ENCODE data around the gene KIF16B. TPM values are rescaled to one million over a fixed set of nuclear protein-coding genes. Genes with fewer than 3 reads are reported as not detected.

KIF16B gene
- polyA plus RNA-seq, 1 experiment: 10.2 TPM

- no peak for TF ChIP-seq CTCF (IDR thresholded peaks at IDR 0.05; ENCODE audit: low read depth, low read length)
- POLR2A ChIA-PET: no interaction called here
- DNase-seq (ENCODE audit: low read depth, low spot score): no peak
- Histone ChIP-seq H3K27me3 (ENCODE audit: control insufficient read depth, insufficient read depth, low read length) (no peaks in the 10 kb centered on the region), H3K27ac (ENCODE audit: low read depth, low read length) (no peak overlapping the region), H3K4me3 (ENCODE audit: low read depth, low read length) (no peak overlapping the region), H3K9me3 (ENCODE audit: control insufficient read depth, insufficient read depth, low read length) (peaks cover 6% of the 10 kb centered on the region; the same call in 1 of the 2 replicates)
- CTCF ChIA-PET: no interaction called here
Measured at GRCh38 chr20:16551607-16552006, 21.6 kb downstream of the KIF16B start.

- ChIA-PET POLR2A (no interaction called here), CTCF (no interaction called here)
Measured at GRCh38 chr20:16548068-16548672, 25.1 kb downstream of the KIF16B start.

GRCh38 chr20:16544949-16545348 lies 28.3 kb downstream of the KIF16B start:
- no peak for TF ChIP-seq CTCF (IDR thresholded peaks at IDR 0.05; ENCODE audit: low read depth, low read length)
- H3K4me3 ChIP-seq (ENCODE audit: low read depth, low read length): no peak overlapping the region
- H3K9me3 ChIP-seq (ENCODE audit: control insufficient read depth, insufficient read depth, low read length): no peaks in the 10 kb centered on the region
- no peaks in the 10 kb centered on the region for H3K27me3 ChIP-seq (ENCODE audit: control insufficient read depth, insufficient read depth, low read length)
- no peak overlapping the region for H3K27ac ChIP-seq (ENCODE audit: low read depth, low read length)
- DNase-seq (ENCODE audit: low read depth, low spot score): no peak
- POLR2A ChIA-PET: no interaction called here
- CTCF ChIA-PET: no interaction called here

More at GRCh38 chr20:16548068-16548672, 25.1 kb downstream of the KIF16B start:
- no peaks in the 10 kb centered on the region for H3K9me3 ChIP-seq (ENCODE audit: control insufficient read depth, insufficient read depth, low read length)
- H3K27me3 ChIP-seq (ENCODE audit: control insufficient read depth, insufficient read depth, low read length): no peaks in the 10 kb centered on the region
- no peak overlapping the region for H3K4me3 ChIP-seq (ENCODE audit: low read depth, low read length)
- no peak overlapping the region for H3K27ac ChIP-seq (ENCODE audit: low read depth, low read length)
- no peak for DNase-seq (ENCODE audit: low read depth, low spot score)
- no peak for TF ChIP-seq CTCF (IDR thresholded peaks at IDR 0.05; ENCODE audit: low read depth, low read length)

GRCh38 chr20:16542477-16542876 lies 30.8 kb downstream of the KIF16B start:
- CTCF ChIA-PET: no interaction called here
- no peak overlapping the region for H3K4me3 ChIP-seq (ENCODE audit: low read depth, low read length)

More at GRCh38 chr20:16542477-16542876, 30.8 kb downstream of the KIF16B start:
- no peak overlapping the region for H3K27ac ChIP-seq (ENCODE audit: low read depth, low read length)
- POLR2A ChIA-PET: no interaction called here
- TF ChIP-seq CTCF (IDR thresholded peaks at IDR 0.05; ENCODE audit: low read depth, low read length): no peak
- DNase-seq (ENCODE audit: low read depth, low spot score): no peak
- H3K9me3 ChIP-seq (ENCODE audit: control insufficient read depth, insufficient read depth, low read length): no peaks in the 10 kb centered on the region
- no peaks in the 10 kb centered on the region for H3K27me3 ChIP-seq (ENCODE audit: control insufficient read depth, insufficient read depth, low read length)

Data from AG04450 (cell line).